Activated T-helper 17 cell treated with anti-CD3 and anti-CD28 coated beads, Interleukin-2, amount 50 U/mL, for 72 hours (primary cell): Measurements from ENCODE around the gene AKNAD1. TPM values are rescaled to one million over a fixed set of nuclear protein-coding genes. Genes with fewer than 3 reads are reported as not detected.
"Not testable (repeated sequence)": the region's sequence is repeated elsewhere in the genome, so short reads cannot be mapped to it uniquely, and the experiment has no call there.

Experiments
- ATAC-seq: fragments of 150-1000 bp; cut with Tn5 transposase; replicated peaks from 2 replicates; pipeline ENCODE4 v1.10.0; 2021; ENCODE audit warnings: mild to moderate bottlenecking, moderate library complexity
- H3K27ac Mint-ChIP-seq: one replicate; pipeline ENCODE4 v1.8.0; 2022; ENCODE audit warnings: mixed read lengths
- H3K27me3 Mint-ChIP-seq: one replicate; pipeline ENCODE4 v1.8.0; 2022; ENCODE audit warnings: mixed read lengths
- H3K36me3 Mint-ChIP-seq: one replicate; pipeline ENCODE4 v1.8.0; 2022; ENCODE audit warnings: low read depth, mild to moderate bottlenecking, mixed read lengths
- H3K4me1 Mint-ChIP-seq: one replicate; pipeline ENCODE4 v1.8.0; 2022; ENCODE audit warnings: mixed read lengths
- H3K4me3 Mint-ChIP-seq: one replicate; pipeline ENCODE4 v1.8.0; 2022; ENCODE audit warnings: mild to moderate bottlenecking, mixed read lengths
- H3K9me3 Mint-ChIP-seq: one replicate; pipeline ENCODE4 v1.8.0; 2022; ENCODE audit warnings: mixed read lengths
- total RNA-seq, 2 donors: library from RNA; stranded (reverse); gene quantifications; one replicate each; pipeline ENCODE4 v1.2.3, GENCODE V29; 2022

The AKNAD1 gene
- total RNA-seq, 2 donors from 2014 or later: not detected

DNA sequence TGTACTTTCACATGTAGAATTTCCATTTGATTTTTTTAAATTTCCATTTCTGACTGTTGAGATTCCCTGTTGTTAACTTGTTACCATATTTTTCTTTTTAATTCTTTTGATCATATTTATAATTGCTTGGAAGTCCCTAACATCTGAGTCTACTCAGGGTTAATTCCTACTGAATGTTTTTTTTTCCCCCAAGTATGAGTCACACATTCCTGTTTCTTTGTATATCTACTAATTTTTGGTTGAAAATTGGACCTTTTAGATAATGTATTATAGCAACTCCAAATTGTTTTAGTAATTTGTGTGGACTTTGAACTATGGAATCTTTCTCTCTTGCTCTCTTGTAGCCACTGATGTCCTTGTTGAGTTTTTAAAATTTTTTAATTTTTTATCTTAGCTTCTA lies 55.8 kb downstream of the AKNAD1 start:
- Mint-ChIP-seq H3K4me3 (no peak overlapping the region), H3K36me3 (peaks cover 93% of the 10 kb centered on the region), H3K4me1 (no peaks in the 10 kb centered on the region), H3K27ac (peak overlapping the region; percentile 42), H3K9me3 (no peaks in the 10 kb centered on the region), H3K27me3 (no peaks in the 10 kb centered on the region)
- ATAC-seq: no peak

DNA sequence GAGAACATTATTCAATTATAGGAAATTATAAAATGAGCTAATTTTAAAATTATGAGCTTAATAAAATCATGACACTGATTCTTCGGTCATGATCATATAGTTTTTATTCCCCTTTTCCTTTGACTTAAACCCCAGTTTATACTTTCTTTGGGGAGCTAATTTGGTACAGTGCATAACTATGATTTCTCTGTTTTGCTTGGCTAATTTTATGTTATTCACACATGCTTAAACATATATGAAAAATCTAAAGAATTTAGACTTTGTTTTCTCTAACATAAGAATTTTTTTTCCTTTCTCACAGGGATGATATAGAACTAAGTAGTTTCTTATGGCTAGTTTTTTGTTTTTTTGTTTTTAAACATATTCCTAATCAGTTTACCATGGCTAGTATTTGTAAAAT lies 57.9 kb downstream of the AKNAD1 start:
- Mint-ChIP-seq H3K4me3 (no peak overlapping the region), H3K9me3 (no peaks in the 10 kb centered on the region), H3K36me3 (peaks cover 97% of the 10 kb centered on the region), H3K27me3 (no peaks in the 10 kb centered on the region), H3K27ac (no peak overlapping the region), H3K4me1 (no peaks in the 10 kb centered on the region)
- ATAC-seq: no peak

DNA sequence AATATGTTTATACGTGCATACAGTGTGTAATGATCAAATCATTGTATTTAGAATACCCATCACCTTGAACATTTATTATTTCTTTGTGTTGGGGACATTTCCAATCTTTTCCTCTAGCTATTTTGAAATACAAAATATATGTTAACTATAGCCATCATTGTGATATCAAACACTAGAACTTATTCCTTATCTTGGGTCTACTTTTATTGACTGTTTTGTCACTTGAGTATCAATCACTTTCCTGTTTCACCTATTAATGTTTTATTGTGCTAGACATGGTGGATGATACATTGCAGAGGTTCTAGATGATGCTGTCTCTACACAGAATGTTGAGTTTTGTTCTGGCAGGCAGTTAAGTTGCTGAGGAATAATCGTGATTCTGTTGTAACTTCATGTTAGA lies 64.5 kb downstream of the AKNAD1 start:
- Mint-ChIP-seq H3K4me3 (no peak overlapping the region), H3K36me3 (peaks cover 99% of the 10 kb centered on the region), H3K27ac (no peak overlapping the region), H3K4me1 (no peaks in the 10 kb centered on the region), H3K27me3 (no peaks in the 10 kb centered on the region), H3K9me3 (peaks cover 10% of the 10 kb centered on the region)
- ATAC-seq: no peak

DNA sequence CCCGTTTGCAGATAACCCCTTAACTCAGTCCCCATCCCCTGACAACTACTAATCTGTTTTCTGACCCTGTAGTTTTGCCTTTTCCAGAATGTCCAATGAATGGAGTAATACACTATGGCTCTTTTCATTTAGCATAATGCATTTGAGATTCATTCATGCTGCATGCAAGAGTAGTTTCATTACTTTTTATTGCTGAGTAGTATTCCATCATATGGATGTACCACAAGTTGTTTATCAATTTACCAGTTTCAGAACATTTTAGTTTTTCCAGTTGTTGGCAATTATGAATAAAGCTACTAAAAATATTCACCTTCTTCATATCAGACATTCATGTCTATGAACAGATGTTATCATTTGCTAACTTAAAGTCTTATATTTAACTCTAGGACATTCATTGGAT lies 65.1 kb downstream of the AKNAD1 start:
- H3K27me3 Mint-ChIP-seq: no peaks in the 10 kb centered on the region
- no peak overlapping the region for H3K4me3 Mint-ChIP-seq
- no peak overlapping the region for H3K27ac Mint-ChIP-seq
- peaks cover 10% of the 10 kb centered on the region for H3K9me3 Mint-ChIP-seq
- H3K4me1 Mint-ChIP-seq: no peaks in the 10 kb centered on the region
- H3K36me3 Mint-ChIP-seq: peaks cover 100% of the 10 kb centered on the region
- ATAC-seq: no peak

DNA sequence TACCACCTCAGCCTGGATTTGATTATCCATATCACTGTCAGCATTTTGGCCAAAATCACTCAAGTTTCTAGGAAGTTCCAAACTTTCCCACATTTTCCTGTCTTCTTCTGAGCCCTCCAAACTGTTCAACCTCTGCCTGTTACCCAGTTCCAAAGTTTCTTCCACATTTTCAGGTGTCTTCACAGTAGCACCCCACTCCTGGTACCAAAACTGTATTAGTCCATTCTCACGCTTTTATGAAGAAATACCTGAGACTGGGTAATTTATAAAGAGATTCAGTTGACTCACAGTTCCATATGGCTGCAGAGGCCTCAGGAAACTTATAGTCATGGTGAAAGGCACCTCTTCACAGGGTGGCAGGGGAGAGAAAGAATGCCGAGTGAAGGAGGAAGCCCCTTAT lies 71.0 kb downstream of the AKNAD1 start:
- Mint-ChIP-seq H3K27ac (no peak overlapping the region), H3K36me3 (peaks cover 100% of the 10 kb centered on the region), H3K27me3 (no peaks in the 10 kb centered on the region), H3K4me3 (no peak overlapping the region), H3K9me3 (peaks cover 11% of the 10 kb centered on the region), H3K4me1 (no peaks in the 10 kb centered on the region)
- no peak for ATAC-seq

DNA sequence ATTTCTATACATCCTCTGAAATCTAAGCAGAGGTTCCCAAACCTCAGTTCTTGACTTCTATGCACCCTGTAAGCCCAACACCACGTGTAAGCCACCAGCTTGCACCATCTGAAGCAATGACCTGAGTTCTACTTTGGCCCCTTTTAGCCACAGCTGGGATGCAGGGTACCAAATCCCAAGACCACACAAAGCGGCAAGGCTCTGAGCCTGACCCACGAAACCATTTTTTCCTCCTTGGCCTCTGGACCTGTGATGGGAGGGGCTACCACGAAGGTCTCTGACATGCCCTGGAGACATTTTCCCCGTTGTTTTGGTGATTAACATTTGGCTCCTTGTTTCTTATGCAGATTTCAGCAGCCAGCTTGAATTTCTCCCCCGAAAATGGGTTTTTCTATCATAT lies 71.6 kb downstream of the AKNAD1 start:
- Mint-ChIP-seq H3K27me3 (no peaks in the 10 kb centered on the region), H3K4me1 (no peaks in the 10 kb centered on the region), H3K27ac (no peak overlapping the region), H3K9me3 (peaks cover 11% of the 10 kb centered on the region), H3K4me3 (no peak overlapping the region), H3K36me3 (peaks cover 100% of the 10 kb centered on the region)
- ATAC-seq: no peak

DNA sequence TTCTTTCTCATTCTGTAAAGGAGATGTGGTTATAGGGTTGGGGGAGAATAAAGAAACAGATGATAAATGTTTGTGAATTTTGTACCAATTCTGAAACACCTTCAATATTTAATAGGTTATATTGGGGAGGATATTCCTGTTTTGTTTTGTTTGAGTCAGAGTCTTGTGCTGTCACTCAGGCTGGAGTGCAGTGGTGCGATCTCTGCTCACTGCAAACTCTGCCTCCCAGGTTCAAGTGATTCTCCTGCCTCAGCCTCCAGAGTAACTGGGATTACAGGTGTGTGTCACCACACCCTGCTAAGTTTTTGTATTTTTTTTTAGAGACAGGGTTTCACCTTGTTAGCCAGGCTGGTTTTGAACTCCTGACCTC lies 75.3 kb downstream of the AKNAD1 start:
- not testable (repeated sequence) for H3K4me3 Mint-ChIP-seq

DNA sequence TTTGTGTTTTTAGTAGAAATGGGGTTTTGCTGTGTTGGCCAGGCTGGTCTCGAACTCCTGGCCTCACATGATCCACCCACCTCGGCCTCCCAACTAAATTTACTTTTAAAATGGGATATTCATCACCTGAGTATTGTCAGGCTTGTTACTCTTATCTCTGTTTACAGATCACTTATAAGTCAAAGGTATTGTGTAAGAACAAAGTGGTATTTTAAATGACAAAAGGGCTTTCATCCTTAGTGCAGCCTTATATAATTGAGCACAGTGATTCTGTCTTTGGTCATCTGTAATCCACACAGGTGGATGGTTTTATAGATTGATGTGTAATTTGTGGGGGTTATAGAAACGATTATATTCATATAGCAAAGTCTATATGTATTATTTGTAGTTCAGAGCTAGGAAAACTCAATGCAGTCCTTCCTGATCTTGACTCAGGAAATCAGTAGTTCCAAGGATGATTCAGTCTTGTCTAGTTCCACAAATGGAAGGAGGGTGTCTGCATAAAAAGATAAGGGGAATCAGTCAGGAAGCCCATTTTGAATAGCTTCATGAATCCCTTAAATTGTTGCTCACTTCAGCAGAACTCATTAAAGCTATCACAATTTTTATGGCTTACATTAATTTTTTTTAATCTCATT lies 75.8 kb downstream of the AKNAD1 start:
- no peak overlapping the region for H3K4me3 Mint-ChIP-seq
- H3K9me3 Mint-ChIP-seq: peaks cover 11% of the 10 kb centered on the region
- H3K4me1 Mint-ChIP-seq: no peaks in the 10 kb centered on the region
- peaks cover 91% of the 10 kb centered on the region for H3K36me3 Mint-ChIP-seq
- ATAC-seq: no peak
- no peak overlapping the region for H3K27ac Mint-ChIP-seq
- no peaks in the 10 kb centered on the region for H3K27me3 Mint-ChIP-seq

More for the DNA sequence above, 75.3 kb downstream of the AKNAD1 start:
- H3K27me3 Mint-ChIP-seq, H3K27ac Mint-ChIP-seq, ATAC-seq, H3K4me1 Mint-ChIP-seq: not testable (repeated sequence)
- H3K9me3 Mint-ChIP-seq: peaks cover 11% of the 10 kb centered on the region
- peaks cover 91% of the 10 kb centered on the region for H3K36me3 Mint-ChIP-seq

DNA sequence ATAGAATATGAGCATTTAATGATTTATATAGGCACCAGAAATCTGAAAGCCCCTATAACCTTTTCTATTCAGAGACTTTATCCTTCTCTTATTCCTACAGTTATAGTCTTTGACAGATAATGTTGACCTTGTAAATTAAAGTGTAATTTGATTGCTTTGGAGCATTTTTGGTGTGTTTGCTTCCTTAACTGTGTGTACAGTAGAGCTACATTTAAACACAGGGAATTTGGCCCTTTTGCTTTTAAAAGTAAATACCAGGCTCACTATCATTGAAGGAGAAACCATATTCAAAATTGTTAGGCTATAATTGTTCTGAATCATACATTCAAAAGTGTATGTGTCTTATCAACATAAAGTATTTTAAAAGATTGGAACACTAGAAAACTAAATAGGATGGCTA lies 77.4 kb downstream of the AKNAD1 start:
- Mint-ChIP-seq H3K27ac (no peak overlapping the region), H3K9me3 (peaks cover 2% of the 10 kb centered on the region), H3K27me3 (no peaks in the 10 kb centered on the region), H3K4me3 (no peak overlapping the region), H3K4me1 (no peaks in the 10 kb centered on the region), H3K36me3 (peaks cover 91% of the 10 kb centered on the region)
- ATAC-seq: no peak

DNA sequence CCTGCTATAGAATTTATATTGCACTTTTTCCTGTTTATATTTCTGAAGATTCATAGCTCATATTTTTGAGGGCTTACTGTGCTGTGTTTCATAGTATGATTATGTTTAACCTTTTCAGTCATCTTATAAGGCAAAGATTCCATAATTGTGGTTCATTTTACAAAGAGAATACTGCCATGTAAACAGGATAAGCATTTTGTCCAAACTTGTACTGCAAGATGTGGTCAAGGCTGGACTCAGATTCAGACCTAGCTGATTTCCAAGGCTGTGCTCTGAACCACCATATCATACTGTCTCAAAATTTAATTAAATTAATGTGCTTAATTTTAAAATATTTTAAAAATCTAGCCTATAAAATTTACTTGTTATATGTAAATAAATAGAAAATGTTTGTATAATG lies 79.1 kb downstream of the AKNAD1 start:
- ATAC-seq: no peak
- Mint-ChIP-seq H3K4me1 (no peaks in the 10 kb centered on the region), H3K36me3 (peaks cover 91% of the 10 kb centered on the region), H3K27me3 (no peaks in the 10 kb centered on the region), H3K27ac (no peak overlapping the region), H3K9me3 (no peaks in the 10 kb centered on the region), H3K4me3 (no peak overlapping the region)

DNA sequence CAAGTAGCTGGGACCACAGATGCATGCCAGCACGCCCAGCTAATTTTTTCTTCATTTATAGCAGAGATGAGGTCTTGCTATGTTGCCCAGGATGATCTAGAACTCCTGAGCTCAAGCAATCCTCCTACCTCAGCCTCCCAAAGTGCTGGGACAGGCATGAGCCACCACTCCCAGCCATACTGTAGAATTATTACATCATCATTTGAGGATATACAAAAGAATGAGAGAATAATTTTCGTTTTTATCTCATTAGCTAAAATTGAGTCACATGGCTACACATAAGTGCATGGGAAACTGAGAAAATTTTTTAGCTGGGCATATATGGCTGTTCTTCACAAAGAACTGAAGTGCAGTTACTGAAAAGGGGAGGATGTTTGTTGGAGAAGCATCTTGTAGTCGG lies 89.2 kb downstream of the AKNAD1 start:
- Mint-ChIP-seq H3K9me3 (no peaks in the 10 kb centered on the region), H3K27ac (peak overlapping the region; percentile 4), H3K27me3 (no peaks in the 10 kb centered on the region), H3K4me3 (no peak overlapping the region), H3K4me1 (no peaks in the 10 kb centered on the region), H3K36me3 (peaks cover 54% of the 10 kb centered on the region)
- no peak for ATAC-seq

DNA sequence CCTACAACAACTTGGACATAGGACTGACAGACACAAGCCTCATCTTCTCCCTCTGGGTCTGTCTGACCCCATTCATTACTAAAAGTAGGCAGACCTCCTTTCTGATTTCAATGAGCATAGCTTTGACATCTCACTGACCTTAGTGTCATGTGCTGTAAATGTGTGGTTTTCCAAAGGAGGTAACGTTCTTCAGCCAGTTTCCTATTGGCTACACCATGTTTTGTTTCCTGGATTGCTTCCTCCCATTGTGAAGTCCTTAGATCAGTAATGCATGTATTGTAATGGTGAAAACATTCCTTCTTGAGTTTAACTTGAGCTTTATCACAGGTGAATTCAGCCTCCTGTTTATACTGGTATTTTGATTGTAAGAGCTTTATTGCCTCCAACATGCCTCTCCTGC lies 89.8 kb downstream of the AKNAD1 start:
- no peak for ATAC-seq
- Mint-ChIP-seq H3K9me3 (no peaks in the 10 kb centered on the region), H3K27me3 (no peaks in the 10 kb centered on the region), H3K4me3 (no peak overlapping the region), H3K36me3 (peaks cover 56% of the 10 kb centered on the region), H3K27ac (no peak overlapping the region), H3K4me1 (no peaks in the 10 kb centered on the region)

Other genes starting within 250 kb of the AKNAD1 start
- 10 to 100 TPM; 17.5 to 21.6 TPM for gene HENMT1, start 196.0 kb downstream of the AKNAD1 start, total RNA-seq
- gene PRPF38B, start 164.8 kb downstream of the AKNAD1 start, total RNA-seq: 10 to 100 TPM; 70.3 to 70.6 TPM
- under 1 TPM in 1 of 2 donors, not detected in 1; 0.19 TPM for gene FNDC7, start 144.2 kb downstream of the AKNAD1 start, total RNA-seq
- gene STXBP3, start 110.4 kb downstream of the AKNAD1 start, total RNA-seq: 10 to 100 TPM; 41.0 to 52.3 TPM
- 10 to 100 TPM; 24.1 to 30.5 TPM for gene GPSM2, start 19.9 kb upstream of the AKNAD1 start, total RNA-seq
- gene CLCC1, start 106.4 kb upstream of the AKNAD1 start, total RNA-seq: 10 to 100 TPM; 14.3 to 19.8 TPM
- gene WDR47, start 185.0 kb upstream of the AKNAD1 start, total RNA-seq: 10 to 100 TPM in 1 of 2 donors, 1 to 10 TPM in 1; 7.9 to 11.1 TPM
- 10 to 100 TPM; 18.3 to 27.4 TPM for gene TAF13, start 218.9 kb upstream of the AKNAD1 start, total RNA-seq
- gene TMEM167B, start 233.7 kb upstream of the AKNAD1 start, total RNA-seq: 10 to 100 TPM; 26.8 to 51.9 TPM